A549 (cell line): Measurements from ENCODE around the gene ATF7IP2. TPM values are rescaled to one million over a fixed set of nuclear protein-coding genes. Genes with fewer than 3 reads are reported as not detected.
"Not testable (repeated sequence)": the region's sequence is repeated elsewhere in the genome, so short reads cannot be mapped to it uniquely, and the experiment has no call there.

Experiments
- ATAC-seq, 2 experiments: fragments of 200-7000 bp in 1 of 2; fragments of >200 bp in 1 of 2; cut with Nextera tagmentation in 1 of 2; cut with Tn5 transposase in 1 of 2; 3 replicates each; pipeline versions ENCODE4 v1.8.0 to v1.9.1; 2018 to 2020; ENCODE audit warnings: mild to moderate bottlenecking in 1 of 2, moderate library complexity in 1 of 2
- CTCF ChIA-PET: fragments of 300-600 bp; sonication (Branson Sonifier 250); formaldehyde crosslinking; extraction: SDS; loops from one replicate; lab custom pipeline; 2021; ENCODE audit warnings: antibody characterized with exemption, inconsistent platforms; lab: Yijun Ruan, JAX
- POLR2A ChIA-PET: fragments of 350-600 bp; formaldehyde crosslinking; extraction: SDS; loops from one replicate; lab custom pipeline; 2021; ENCODE audit warnings: antibody characterized with exemption, inconsistent platforms; lab: Yijun Ruan, JAX
- DNase-seq, 2 experiments: peaks; one replicate each; pipeline versions ENCODE4 v3.0.0 to v3.0.0-alpha.2; 2011 to 2016; ENCODE audit warnings: low read depth in 1 of 2, low spot score in 1 of 2
- FAIRE-seq: peaks from 2 replicates; lab custom pipeline; 2011; peaks lifted over from hg19 to GRCh38; lab: Jason Lieb, UNC
- H3K27ac ChIP-seq, 2 experiments: fragments of >200 bp; sonication (Bioruptor Twin); formaldehyde crosslinking; 3 replicates each; pipeline ENCODE4 v1.5.1; 2016 to 2017
- H3K4me1 ChIP-seq: fragments of >200 bp; sonication (Bioruptor Twin); formaldehyde crosslinking; 3 replicates; pipeline ENCODE4 v1.6.1; 2016
- H3K4me2 ChIP-seq: fragments of >200 bp; sonication (Bioruptor Twin); formaldehyde crosslinking; 3 replicates; pipeline ENCODE4 v1.6.1; 2016
- H3K4me3 ChIP-seq: fragments of >200 bp; sonication (Bioruptor Twin); formaldehyde crosslinking; 3 replicates; pipeline ENCODE4 v1.5.1; 2016
- H3K9me3 ChIP-seq: fragments of >200 bp; sonication (Bioruptor Twin); formaldehyde crosslinking; 3 replicates; pipeline ENCODE4 v1.6.1; 2016
- CHD2 ChIP-seq: fragments of 150-350 bp; IDR thresholded peaks from 2 replicates; pipeline ENCODE4 v1.6.1; 2014; ENCODE audit warnings: low read length; ENCODE audit not compliant: partially characterized antibody
- EHF ChIP-seq: fragments of 250-450 bp; sonication (Bioruptor Pico); IDR thresholded peaks from 2 replicates; pipeline ENCODE4 v1.5.0; 2020; ENCODE audit warnings: mild to moderate bottlenecking
- EHMT2 ChIP-seq: fragments of 200-600 bp; sonication (generic); IDR thresholded peaks from 2 replicates; pipeline ENCODE4 v1.6.1; 2016; ENCODE audit warnings: antibody characterized with exemption, low read depth, mild to moderate bottlenecking, moderate library complexity
- GATA3 ChIP-seq: IDR thresholded peaks from 2 replicates; pipeline ENCODE4 v1.6.1; 2012; ENCODE audit warnings: borderline replicate concordance
- HMGXB4 ChIP-seq: fragments of 250-450 bp; sonication (Bioruptor Pico); IDR thresholded peaks from 2 replicates; pipeline ENCODE4 v1.5.0; 2021; ENCODE audit warnings: mild to moderate bottlenecking, moderate library complexity, borderline replicate concordance
- JUN ChIP-seq, 2 experiments: fragments of >200 bp; sonication (Bioruptor Twin); formaldehyde crosslinking; IDR thresholded peaks; 2 replicates in 1 of 2; 3 replicates in 1 of 2; pipeline ENCODE4 v1.6.1; 2016 to 2017
- MAFK ChIP-seq: fragments of 450-650 bp; IDR thresholded peaks from 2 replicates; pipeline ENCODE4 v1.6.1; 2014; ENCODE audit not compliant: partially characterized antibody
- MAZ ChIP-seq: fragments of 150-350 bp; IDR thresholded peaks from 2 replicates; pipeline ENCODE4 v1.6.1; 2014; ENCODE audit warnings: antibody characterized with exemption, low read depth, low read length, borderline replicate concordance
- MYC ChIP-seq: IDR thresholded peaks from 2 replicates; pipeline ENCODE4 v1.6.1; 2012; ENCODE audit warnings: mild to moderate bottlenecking, inconsistent platforms, low read length, improper control_type of control experiment, borderline replicate concordance
- POLR2A ChIP-seq: IDR thresholded peaks from 2 replicates; pipeline ENCODE4 v1.6.1; 2012; ENCODE audit warnings: mild to moderate bottlenecking, low read length
- POLR2AphosphoS2 ChIP-seq: conservative IDR thresholded peaks from 2 replicates; pipeline ENCODE4 v1.6.1; 2012; ENCODE audit warnings: low read length, improper control_type of control experiment, inconsistent platforms
- RAD21 ChIP-seq, 2 experiments: fragments of >200 bp in 1 of 2; sonication (Bioruptor Twin) in 1 of 2; formaldehyde crosslinking in 1 of 2; IDR thresholded peaks in 1 of 2; conservative IDR thresholded peaks in 1 of 2; 2 replicates in 1 of 2; 3 replicates in 1 of 2; pipeline ENCODE4 v1.6.1; 2012 to 2018; ENCODE audit warnings: inconsistent platforms in 1 of 2
- RARB ChIP-seq: fragments of 250-450 bp; sonication (Bioruptor Pico); IDR thresholded peaks from 2 replicates; pipeline ENCODE4 v1.8.0; 2021; ENCODE audit warnings: mild to moderate bottlenecking, moderate library complexity
- RCOR1 ChIP-seq: fragments of 150-350 bp; IDR thresholded peaks from 2 replicates; pipeline ENCODE4 v1.6.1; 2014; ENCODE audit warnings: antibody characterized with exemption, low read length, low read depth
- RFX5 ChIP-seq: fragments of 450-650 bp; IDR thresholded peaks from 2 replicates; pipeline ENCODE4 v1.7.1; 2014; ENCODE audit warnings: antibody characterized with exemption, mild to moderate bottlenecking, moderate library complexity
- SMC3 ChIP-seq: fragments of >200 bp; sonication (Bioruptor Twin); formaldehyde crosslinking; IDR thresholded peaks from 3 replicates; pipeline ENCODE4 v1.6.1; 2018; ENCODE audit warnings: inconsistent platforms
- ZFP36 ChIP-seq: fragments of 450-650 bp; IDR thresholded peaks from 2 replicates; pipeline ENCODE4 v1.6.1; 2014; ENCODE audit warnings: borderline replicate concordance; ENCODE audit not compliant: partially characterized antibody
- ZNF302 ChIP-seq: fragments of 250-450 bp; sonication (Bioruptor Pico); IDR thresholded peaks from 2 replicates; pipeline ENCODE4 v1.9.0; 2021; ENCODE audit warnings: inconsistent platforms, mild to moderate bottlenecking, moderate library complexity
- WGBS: methylation state at CpG from one replicate; pipeline ENCODE4 v1.1.6; 2017; ENCODE audit errors: missing lambda C conversion rate; 5-methylcytosine and 5-hydroxymethylcytosine counted together
- polyA plus RNA-seq, 4 experiments: library from polyadenylated mRNA; depleted of rRNA in 3 of 4; stranded (reverse); fragments of >200 nt; fragmentation: RNase III in 1 of 4; extraction: RNeasy Plus Mini Kit Qiagen cat#74134 plus additional on column Dnase treatment in 1 of 4; gene quantifications; 2 replicates in 3 of 4; 3 replicates in 1 of 4; pipeline ENCODE4 v1.2.3, GENCODE V29; 2011 to 2017
- TF ChIP-seq, protein P1 (sequence below): IDR thresholded peaks from 2 replicates; pipeline ENCODE4 v1.6.1; 2012; ENCODE audit warnings: low read depth, borderline replicate concordance
- TF ChIP-seq, protein P2 (sequence below): IDR thresholded peaks from 2 replicates; pipeline ENCODE4 v1.6.1; 2012
- TF ChIP-seq, protein P3 (sequence below): fragments of 450-650 bp; IDR thresholded peaks from 2 replicates; pipeline ENCODE4 v1.6.1; 2014; ENCODE audit warnings: antibody characterized with exemption

The ATF7IP2 gene
- polyA plus RNA-seq, 2 of the 4 experiments (the other 2 are of a cell fraction) = 12.3 to 23.5 TPM

DNA sequence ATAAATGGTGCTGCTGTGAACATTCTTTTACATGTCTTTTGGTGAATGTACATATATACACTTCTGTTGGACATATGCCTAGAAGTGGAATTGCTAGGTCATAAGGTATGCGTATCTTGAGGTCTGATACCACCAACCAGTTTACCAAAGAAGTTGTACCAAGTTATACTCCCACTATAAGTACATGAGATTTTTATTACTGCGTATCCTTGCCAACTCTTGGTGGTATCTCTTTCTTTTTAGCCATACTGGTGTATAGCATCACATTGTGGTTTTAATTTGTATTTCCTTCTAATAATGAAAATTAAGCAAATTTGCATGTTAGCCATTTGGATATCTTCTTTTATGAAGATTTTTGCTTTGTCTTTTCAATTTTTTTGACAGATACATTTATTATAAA, 80.5 kb downstream of the ATF7IP2 start:
- 94% methylated on average over 2 of the region's 2 CpGs for WGBS
- Histone ChIP-seq H3K27ac (no peak overlapping the region), H3K4me3 (no peak overlapping the region), H3K9me3 (no peaks in the 10 kb centered on the region), H3K4me2 (no peak overlapping the region), H3K4me1 (no peaks in the 10 kb centered on the region)
- DNase-seq (no peak), ATAC-seq (no peak), FAIRE-seq (no peak)
- ChIA-PET POLR2A (no interaction called here), CTCF (interaction anchor here (0.8 kb wide), 1 partner anchor 47 kb away, joined by 3 read pairs; no protein-coding TSS in a partner anchor)
- TF ChIP-seq EHF (CRISPR knock-in tag) = no peak
- peak; percentile 6 for TF ChIP-seq ZFP36
- TF ChIP-seq HMGXB4 (CRISPR knock-in tag) = no peak
- no peak for TF ChIP-seq MAFK
- TF ChIP-seq RCOR1 = no peak
- TF ChIP-seq ZNF302 (CRISPR knock-in tag) = no peak
- no peak for TF ChIP-seq MYC

DNA sequence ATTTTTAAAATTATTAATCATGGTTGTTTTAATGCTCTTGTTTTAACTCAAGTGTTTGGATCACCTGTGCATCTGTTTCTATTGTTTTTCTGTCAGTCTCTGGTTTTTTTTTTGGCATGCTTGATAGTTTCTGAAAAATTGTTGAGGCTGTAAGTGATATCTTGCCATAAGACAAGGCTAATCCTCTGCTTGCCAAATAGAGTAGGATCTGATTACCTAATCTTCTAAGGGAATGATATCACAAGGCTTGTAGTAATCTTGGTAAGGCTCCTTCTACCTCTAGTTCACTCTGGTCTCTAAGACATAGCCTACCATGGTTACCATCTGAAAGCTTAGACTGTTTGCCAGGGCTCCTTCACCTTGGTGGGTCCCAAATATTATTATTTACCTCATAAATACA, 81.0 kb downstream of the ATF7IP2 start:
- POLR2A ChIA-PET = no interaction called here
- TF ChIP-seq SMC3 (no peak), HMGXB4 (CRISPR knock-in tag) (no peak), RCOR1 (no peak)
- TF ChIP-seq, all 56 proteins: peak for 0
- CTCF ChIA-PET = no interaction called here
- ATAC-seq = no peak
- no peak for DNase-seq
- Histone ChIP-seq H3K4me2 (no peak overlapping the region), H3K4me3 (no peak overlapping the region), H3K4me1 (no peaks in the 10 kb centered on the region), H3K27ac (no peak overlapping the region), H3K9me3 (no peaks in the 10 kb centered on the region)
- FAIRE-seq = no peak

GRCh38 chr16:10476636-10477035, 90.8 kb downstream of the ATF7IP2 start:
- H3K4me2 ChIP-seq, H3K27ac ChIP-seq, CTCF ChIA-PET, ATAC-seq, H3K9me3 ChIP-seq, DNase-seq, FAIRE-seq, H3K4me3 ChIP-seq, H3K4me1 ChIP-seq: not testable (repeated sequence)
- POLR2A ChIA-PET = interaction anchor here (0.7 kb wide), 1 partner anchor 91 kb away, joined by 3 read pairs; the partner anchor contains the start of gene ATF7IP2
- WGBS = 95% methylated on average over 1 of the region's 1 CpG

DNA sequence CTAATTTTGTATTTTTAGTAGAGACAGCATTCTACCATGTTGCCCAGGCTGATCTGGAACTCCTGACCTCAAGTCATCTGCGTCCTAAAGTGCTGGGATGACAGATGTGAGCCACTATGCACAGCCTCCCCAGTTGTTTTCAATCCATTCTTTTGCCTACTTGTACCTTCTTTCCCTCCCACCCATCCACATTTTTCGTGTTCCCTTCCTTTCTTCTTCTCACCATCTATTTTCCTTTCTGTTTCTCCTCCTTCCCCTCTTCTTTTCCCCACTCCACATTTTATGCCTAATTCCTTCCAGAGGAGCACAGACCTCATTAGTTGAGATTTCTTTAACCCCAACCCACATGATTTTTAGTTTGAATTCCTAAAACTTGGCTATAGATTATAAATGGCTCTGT, 94.3 kb downstream of the ATF7IP2 start:
- ATAC-seq (no peak), FAIRE-seq (no peak), DNase-seq (no peak)
- H3K4me2 ChIP-seq = no peak overlapping the region
- POLR2A ChIA-PET = no interaction called here
- WGBS = 88% methylated on average over 2 of the region's 2 CpGs
- H3K4me3 ChIP-seq = no peak overlapping the region
- H3K9me3 ChIP-seq = peaks cover under 1% of the 10 kb centered on the region; the same call in 1 of the 3 replicates
- no peak for TF ChIP-seq CHD2
- TF ChIP-seq GATA3 = no peak
- no peak for TF ChIP-seq JUN (IDR thresholded peaks at IDR 0.05)
- TF ChIP-seq, protein P1, sequence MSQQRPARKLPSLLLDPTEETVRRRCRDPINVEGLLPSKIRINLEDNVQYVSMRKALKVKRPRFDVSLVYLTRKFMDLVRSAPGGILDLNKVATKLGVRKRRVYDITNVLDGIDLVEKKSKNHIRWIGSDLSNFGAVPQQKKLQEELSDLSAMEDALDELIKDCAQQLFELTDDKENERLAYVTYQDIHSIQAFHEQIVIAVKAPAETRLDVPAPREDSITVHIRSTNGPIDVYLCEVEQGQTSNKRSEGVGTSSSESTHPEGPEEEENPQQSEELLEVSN = no peak
- TF ChIP-seq POLR2AphosphoS2 = no peak
- no peak for TF ChIP-seq EHMT2
- TF ChIP-seq, protein P2, sequence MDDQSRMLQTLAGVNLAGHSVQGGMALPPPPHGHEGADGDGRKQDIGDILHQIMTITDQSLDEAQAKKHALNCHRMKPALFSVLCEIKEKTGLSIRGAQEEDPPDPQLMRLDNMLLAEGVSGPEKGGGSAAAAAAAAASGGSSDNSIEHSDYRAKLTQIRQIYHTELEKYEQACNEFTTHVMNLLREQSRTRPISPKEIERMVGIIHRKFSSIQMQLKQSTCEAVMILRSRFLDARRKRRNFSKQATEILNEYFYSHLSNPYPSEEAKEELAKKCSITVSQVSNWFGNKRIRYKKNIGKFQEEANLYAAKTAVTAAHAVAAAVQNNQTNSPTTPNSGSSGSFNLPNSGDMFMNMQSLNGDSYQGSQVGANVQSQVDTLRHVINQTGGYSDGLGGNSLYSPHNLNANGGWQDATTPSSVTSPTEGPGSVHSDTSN = no peak
- TF ChIP-seq RARB (CRISPR knock-in tag) = no peak
- no peak for TF ChIP-seq MAZ
- TF ChIP-seq POLR2A = no peak
- no peak for TF ChIP-seq RFX5
- TF ChIP-seq, protein P3, sequence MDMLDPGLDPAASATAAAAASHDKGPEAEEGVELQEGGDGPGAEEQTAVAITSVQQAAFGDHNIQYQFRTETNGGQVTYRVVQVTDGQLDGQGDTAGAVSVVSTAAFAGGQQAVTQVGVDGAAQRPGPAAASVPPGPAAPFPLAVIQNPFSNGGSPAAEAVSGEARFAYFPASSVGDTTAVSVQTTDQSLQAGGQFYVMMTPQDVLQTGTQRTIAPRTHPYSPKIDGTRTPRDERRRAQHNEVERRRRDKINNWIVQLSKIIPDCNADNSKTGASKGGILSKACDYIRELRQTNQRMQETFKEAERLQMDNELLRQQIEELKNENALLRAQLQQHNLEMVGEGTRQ = no peak
- no peak for TF ChIP-seq RAD21 (conservative IDR thresholded peaks at IDR 0.05 in 1 of 2, IDR thresholded peaks at IDR 0.05 in 1 of 2)
- CTCF ChIA-PET = no interaction called here
- no peak overlapping the region for H3K27ac ChIP-seq
- H3K4me1 ChIP-seq = no peaks in the 10 kb centered on the region
